TTC549 (cell line): ENCODE data around the gene ZNF180.
A peak's percentile ranks its signal among the peaks of the same experiment; 100 is the strongest.
"Not testable (repeated sequence)": the region's sequence is repeated elsewhere in the genome, so short reads cannot be mapped to it uniquely, and the experiment has no call there.

Experiments
- FAIRE-seq: peaks from 2 replicates; lab custom pipeline; 2012; peaks lifted over from hg19 to GRCh38; lab: Jason Lieb, UNC

ZNF180 gene

GRCh38 chr19:44496711-44497110 is 3.6 kb downstream of the ZNF180 start:
- no peak for FAIRE-seq

GRCh38 chr19:44476559-44477408 is 23.5 kb downstream of the ZNF180 start:
- FAIRE-seq: no peak

GRCh38 chr19:44468730-44469129 is 31.6 kb downstream of the ZNF180 start:
- not testable (repeated sequence) for FAIRE-seq

GRCh38 chr19:44462600-44463286 is 37.6 kb downstream of the ZNF180 start:
- FAIRE-seq: not testable (repeated sequence)

GRCh38 chr19:44456016-44456415 is 44.3 kb downstream of the ZNF180 start:
- not testable (repeated sequence) for FAIRE-seq

GRCh38 chr19:44455100-44455499 is 45.2 kb downstream of the ZNF180 start:
- FAIRE-seq: no peak

GRCh38 chr19:44452367-44452766 is 48.0 kb downstream of the ZNF180 start:
- FAIRE-seq: no peak

- no peak for FAIRE-seq
These were observed 48.6 kb downstream of the ZNF180 start for GRCh38 chr19:44451687-44452086.

- FAIRE-seq: peak; percentile 74
These were observed 52.2 kb downstream of the ZNF180 start, which contains the start of gene ZNF229 for GRCh38 chr19:44447916-44448674. ZNF229 (minus strand) TSS chr19:44448472; CDS start chr19:44442847, 5,625 bp downstream.

GRCh38 chr19:44438441-44438840 is 61.9 kb downstream of the ZNF180 start:
- FAIRE-seq: no peak

- FAIRE-seq: no peak
These were observed 64.9 kb downstream of the ZNF180 start for GRCh38 chr19:44435441-44435840.

- FAIRE-seq: no peak
These were observed 69.4 kb downstream of the ZNF180 start for GRCh38 chr19:44430956-44431355.
